PC-3 (cell line): Measurements from ENCODE around the gene RFLNA. TPM values are rescaled to one million over a fixed set of nuclear protein-coding genes. Genes with fewer than 3 reads are reported as not detected.

Source experiments
- ATAC-seq: fragments of 200-7000 bp; cut with Tn5 transposase; 2 replicates; pipeline ENCODE4 v1.9.1; 2020; ENCODE audit warnings: mild to moderate bottlenecking, moderate library complexity
- BruUV-seq: library from RNA; stranded (reverse); fragments of 400-500 nt; replicated peaks from 2 replicates; lab custom pipeline; 2021; lab: Mats Ljungman, UMichigan
- CTCF ChIA-PET: fragments of 300-600 bp; sonication (Branson Sonifier 250); formaldehyde crosslinking; loops from one replicate; lab custom pipeline; 2022; ENCODE audit warnings: antibody characterized with exemption; lab: Charles Lee
- POLR2A ChIA-PET: fragments of 300-600 bp; sonication (Branson Sonifier 250); formaldehyde crosslinking; loops from one replicate; lab custom pipeline; 2022; ENCODE audit warnings: antibody characterized with exemption; ENCODE audit not compliant: unreplicated experiment; lab: Charles Lee
- DNase-seq: peaks from one replicate; pipeline ENCODE4 v3.0.0-alpha.2; 2015
- H2AFZ ChIP-seq: fragments of 300-600 bp; sonication (generic); 2 replicates; pipeline ENCODE4 v1.6.0; 2016; ENCODE audit warnings: antibody characterized with exemption, low read length
- H3F3A ChIP-seq: fragments of 300-600 bp; sonication (generic); one replicate; pipeline ENCODE4 v1.6.0; 2017; ENCODE audit warnings: antibody characterized with exemption, low read length, control low read depth, mild to moderate bottlenecking; ENCODE audit not compliant: unreplicated experiment
- H3K27ac ChIP-seq: fragments of 300-600 bp; sonication (generic); 2 replicates; pipeline ENCODE4 v1.5.1; 2016; ENCODE audit warnings: mild to moderate bottlenecking, low read length
- H3K27me3 ChIP-seq: fragments of 300-600 bp; sonication (generic); 2 replicates; pipeline ENCODE4 v1.6.1; 2016; ENCODE audit warnings: low read length, mixed read lengths
- H3K36me3 ChIP-seq: fragments of 300-600 bp; sonication (generic); 2 replicates; pipeline ENCODE4 v1.6.1; 2016; ENCODE audit warnings: low read depth, mixed run types, low read length, mixed read lengths
- H3K4me1 ChIP-seq: fragments of 300-600 bp; sonication (generic); 2 replicates; pipeline ENCODE4 v1.5.1; 2016; ENCODE audit warnings: low read length; ENCODE audit not compliant: insufficient read depth
- H3K4me2 ChIP-seq: fragments of 300-600 bp; sonication (generic); 2 replicates; pipeline ENCODE4 v1.6.0; 2016; ENCODE audit warnings: low read length
- H3K4me3 ChIP-seq: fragments of 300-600 bp; sonication (generic); 2 replicates; pipeline ENCODE4 v1.5.1; 2016; ENCODE audit warnings: mild to moderate bottlenecking, low read length, mixed read lengths
- H3K79me2 ChIP-seq: fragments of 300-600 bp; sonication (generic); 2 replicates; pipeline ENCODE4 v1.6.1; 2017; ENCODE audit warnings: low read length, mixed read lengths
- H3K9ac ChIP-seq: fragments of 300-600 bp; sonication (generic); 2 replicates; pipeline ENCODE4 v1.6.0; 2016; ENCODE audit warnings: mild to moderate bottlenecking, low read length
- H3K9me2 ChIP-seq: fragments of 300-600 bp; sonication (generic); replicated peaks from 2 replicates; pipeline ENCODE4 v1.6.1; 2016; ENCODE audit warnings: mixed run types, low read length, mixed read lengths
- H3K9me3 ChIP-seq: fragments of 300-600 bp; sonication (generic); 2 replicates; pipeline ENCODE4 v1.6.1; 2016; ENCODE audit warnings: low read length, mixed read lengths
- H4K20me1 ChIP-seq: fragments of 300-600 bp; sonication (generic); 2 replicates; pipeline ENCODE4 v1.6.1; 2016; ENCODE audit warnings: low read length, mixed read lengths
- EZH2 ChIP-seq: fragments of 300-600 bp; sonication (generic); IDR thresholded peaks from one replicate; pipeline ENCODE4 v1.6.1; 2017; ENCODE audit warnings: antibody characterized with exemption, mild to moderate bottlenecking, low read length; ENCODE audit not compliant: unreplicated experiment
- EZH2phosphoT487 ChIP-seq: fragments of 300-600 bp; sonication (generic); IDR thresholded peaks from 2 replicates; pipeline ENCODE4 v1.6.1; 2018; ENCODE audit warnings: mild to moderate bottlenecking, antibody characterized with exemption, low read length, borderline replicate concordance
- intact Hi-C: fragments of 100-400 bp; cut with micrococcal nuclease; formaldehyde crosslinking; loops from 2 replicates; pipeline ENCODE4 v1.9.0; 2023
- total RNA-seq: library from RNA; depleted of rRNA; stranded (reverse); fragments of >200 nt; gene quantifications from 2 replicates; pipeline ENCODE4 v1.2.3, GENCODE V29; 2014
- TF ChIP-seq, protein P1 (sequence below): fragments of 300-600 bp; sonication (generic); conservative IDR thresholded peaks from 2 replicates; pipeline ENCODE4 v1.5.1; 2017; ENCODE audit warnings: antibody characterized with exemption, low read depth, mild to moderate bottlenecking, low read length

Gene RFLNA
- total RNA-seq, 1 experiment from 2014 or later: not detected

GRCh38 chr12:124303579-124304313 is 8.9 kb downstream of the RFLNA start:
- no peak for ATAC-seq
- Histone ChIP-seq H3K4me3 (no peak overlapping the region), H3K79me2 (no peaks in the 10 kb centered on the region), H3K36me3 (no peaks in the 10 kb centered on the region), H4K20me1 (no peaks in the 10 kb centered on the region), H2AFZ (no peak overlapping the region), H3K9ac (no peak overlapping the region), H3K27ac (no peak overlapping the region), H3K9me2 (no peaks in the 10 kb centered on the region), H3K27me3 (peaks cover 41% of the 10 kb centered on the region), H3K4me2 (no peak overlapping the region), H3F3A (no peaks in the 10 kb centered on the region), H3K9me3 (no peaks in the 10 kb centered on the region), H3K4me1 (no peaks in the 10 kb centered on the region)
- CTCF ChIA-PET: no interaction called here
- BruUV-seq: no TSS peak
- no peak for TF ChIP-seq EZH2phosphoT487
- TF ChIP-seq, protein P1, sequence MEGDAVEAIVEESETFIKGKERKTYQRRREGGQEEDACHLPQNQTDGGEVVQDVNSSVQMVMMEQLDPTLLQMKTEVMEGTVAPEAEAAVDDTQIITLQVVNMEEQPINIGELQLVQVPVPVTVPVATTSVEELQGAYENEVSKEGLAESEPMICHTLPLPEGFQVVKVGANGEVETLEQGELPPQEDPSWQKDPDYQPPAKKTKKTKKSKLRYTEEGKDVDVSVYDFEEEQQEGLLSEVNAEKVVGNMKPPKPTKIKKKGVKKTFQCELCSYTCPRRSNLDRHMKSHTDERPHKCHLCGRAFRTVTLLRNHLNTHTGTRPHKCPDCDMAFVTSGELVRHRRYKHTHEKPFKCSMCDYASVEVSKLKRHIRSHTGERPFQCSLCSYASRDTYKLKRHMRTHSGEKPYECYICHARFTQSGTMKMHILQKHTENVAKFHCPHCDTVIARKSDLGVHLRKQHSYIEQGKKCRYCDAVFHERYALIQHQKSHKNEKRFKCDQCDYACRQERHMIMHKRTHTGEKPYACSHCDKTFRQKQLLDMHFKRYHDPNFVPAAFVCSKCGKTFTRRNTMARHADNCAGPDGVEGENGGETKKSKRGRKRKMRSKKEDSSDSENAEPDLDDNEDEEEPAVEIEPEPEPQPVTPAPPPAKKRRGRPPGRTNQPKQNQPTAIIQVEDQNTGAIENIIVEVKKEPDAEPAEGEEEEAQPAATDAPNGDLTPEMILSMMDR: no peak
- no peak for TF ChIP-seq EZH2
- intact Hi-C loops: no loop called here
- DNase-seq: no peak
- POLR2A ChIA-PET: no interaction called here

GRCh38 chr12:124304314-124304790 is 9.5 kb downstream of the RFLNA start:
- no peak for DNase-seq
- intact Hi-C loops: no loop called here

More at GRCh38 chr12:124304314-124304790, 9.5 kb downstream of the RFLNA start:
- POLR2A ChIA-PET: no interaction called here
- ATAC-seq: no peak
- Histone ChIP-seq H3K4me2 (no peak overlapping the region), H3K36me3 (no peaks in the 10 kb centered on the region), H3K9me3 (no peaks in the 10 kb centered on the region), H3F3A (no peaks in the 10 kb centered on the region), H4K20me1 (no peaks in the 10 kb centered on the region), H3K4me3 (no peak overlapping the region), H3K9ac (no peak overlapping the region), H3K27me3 (peaks cover 37% of the 10 kb centered on the region), H3K27ac (no peak overlapping the region), H3K4me1 (no peaks in the 10 kb centered on the region), H3K79me2 (no peaks in the 10 kb centered on the region), H2AFZ (no peak overlapping the region), H3K9me2 (no peaks in the 10 kb centered on the region)
- TF ChIP-seq EZH2phosphoT487 (no peak), EZH2 (no peak)
- TF ChIP-seq, protein P1: no peak
- BruUV-seq: no TSS peak
- CTCF ChIA-PET: no interaction called here
